Keratinocyte (primary cell): ENCODE results near the gene PLS3. TPM values are rescaled to one million over a fixed set of nuclear protein-coding genes. Genes with fewer than 3 reads are reported as not detected.
A peak's percentile ranks its signal among the peaks of the same experiment; 100 is the strongest.
"Not testable (repeated sequence)": the region's sequence is repeated elsewhere in the genome, so short reads cannot be mapped to it uniquely, and the experiment has no call there.

Experiments
- DNase-seq: peaks from one replicate; pipeline ENCODE4 v3.0.0-alpha.2; 2011; ENCODE audit warnings: low read depth, missing footprints, low spot score
- FAIRE-seq: peaks from 2 replicates; lab custom pipeline; 2011; peaks lifted over from hg19 to GRCh38; lab: Jason Lieb, UNC
- H2AFZ ChIP-seq: 2 replicates; pipeline ENCODE4 v1.6.0; 2012; ENCODE audit warnings: low read length, control low read depth, inconsistent platforms; ENCODE audit not compliant: control insufficient read depth
- H3K27ac ChIP-seq: 2 replicates; pipeline ENCODE4 v1.5.1; 2011; ENCODE audit warnings: low read length; ENCODE audit not compliant: control insufficient read depth, insufficient read depth
- H3K27me3 ChIP-seq: 3 replicates; pipeline ENCODE4 v1.6.0; 2011; ENCODE audit warnings: low read length; ENCODE audit not compliant: control insufficient read depth, insufficient read depth; ENCODE audit errors: extremely low read depth
- H3K36me3 ChIP-seq, 2 experiments: 2 replicates in 1 of 2; 3 replicates in 1 of 2; pipeline ENCODE4 v1.5.1; 2011; ENCODE audit warnings: low read length in 2 of 2, mild to moderate bottlenecking in 1 of 2; ENCODE audit not compliant: control insufficient read depth in 2 of 2, insufficient read depth in 2 of 2; ENCODE audit errors: extremely low read depth in 1 of 2
- H3K4me1 ChIP-seq: 3 replicates; pipeline ENCODE4 v1.5.1; 2011; ENCODE audit warnings: low read length; ENCODE audit not compliant: control insufficient read depth, insufficient read depth; ENCODE audit errors: extremely low read depth
- H3K4me2 ChIP-seq: 3 replicates; pipeline ENCODE4 v1.6.0; 2011; ENCODE audit warnings: low read depth, low read length; ENCODE audit not compliant: control insufficient read depth, insufficient read depth; ENCODE audit errors: extremely low read depth
- H3K4me3 ChIP-seq, 3 experiments: fragments of 200-600 bp in 1 of 3; sonication (generic) in 1 of 3; 2 replicates in 2 of 3; 3 replicates in 1 of 3; pipeline ENCODE4 v1.5.1; 2011 to 2016; ENCODE audit warnings: low read length in 3 of 3, mild to moderate bottlenecking in 3 of 3, control low read depth in 2 of 3, inconsistent platforms in 1 of 3, low read depth in 1 of 3, mixed read lengths in 1 of 3, mixed run types in 1 of 3, moderate library complexity in 1 of 3; ENCODE audit not compliant: control insufficient read depth in 2 of 3, insufficient read depth in 2 of 3; ENCODE audit errors: extremely low read depth in 1 of 3
- H3K79me2 ChIP-seq: 2 replicates; pipeline ENCODE4 v1.6.0; 2012; ENCODE audit warnings: low read length; ENCODE audit not compliant: control insufficient read depth, insufficient read depth
- H3K9ac ChIP-seq: 3 replicates; pipeline ENCODE4 v1.6.0; 2011; ENCODE audit warnings: low read length; ENCODE audit not compliant: control insufficient read depth, insufficient read depth; ENCODE audit errors: extremely low read depth
- H3K9me1 ChIP-seq: 3 replicates; pipeline ENCODE4 v1.6.0; 2011; ENCODE audit warnings: low read length; ENCODE audit not compliant: control insufficient read depth, insufficient read depth; ENCODE audit errors: extremely low read depth
- H3K9me3 ChIP-seq: 2 replicates; pipeline ENCODE4 v1.5.1; 2012; ENCODE audit warnings: low read depth, low read length; ENCODE audit not compliant: control insufficient read depth
- H4K20me1 ChIP-seq: 3 replicates; pipeline ENCODE4 v1.6.0; 2011; ENCODE audit warnings: low read length; ENCODE audit not compliant: control insufficient read depth, insufficient read depth; ENCODE audit errors: extremely low read depth
- CTCF ChIP-seq, 3 experiments: IDR thresholded peaks in 1 of 3; conservative IDR thresholded peaks in 1 of 3; optimal IDR thresholded peaks in 1 of 3; 2 replicates in 2 of 3; 3 replicates in 1 of 3; pipeline versions ENCODE3 to v1.5.1; 2011; ENCODE audit warnings: low read length in 3 of 3, mild to moderate bottlenecking in 3 of 3, moderate library complexity in 2 of 3, control low read depth in 1 of 3, inconsistent platforms in 1 of 3; ENCODE audit not compliant: insufficient read depth in 2 of 3; ENCODE audit errors: extremely low read depth in 1 of 3
- EZH2 ChIP-seq: IDR thresholded peaks from one replicate; pipeline ENCODE4 v1.6.1; 2012; ENCODE audit warnings: inconsistent platforms, mild to moderate bottlenecking, low read length, moderate library complexity
- dilution Hi-C: fragments of 300-500 bp; cut with MboI; formaldehyde crosslinking; loops from one replicate; pipeline ENCODE4 v1.7.0; 2020; ENCODE audit warnings: low sequenced_read_pairs; ENCODE audit not compliant: extremely low pct_ligation_motif_present
- polyA plus RNA-seq, 5 experiments: library from polyadenylated mRNA; depleted of rRNA in 3 of 5; stranded (reverse) in 3 of 5; stranded (forward) in 1 of 5; unstranded in 1 of 5; fragments of >200 nt; gene quantifications; 1 replicate in 1 of 5; 2 replicates in 3 of 5; 3 replicates in 1 of 5; pipeline versions ENCODE4 v1.2.1 to v1.2.3, GENCODE V29; 2011 to 2012; ENCODE audit warnings: missing spikeins in 2 of 5, low read depth in 1 of 5, low replicate concordance in 1 of 5

Gene PLS3
- polyA plus RNA-seq, 1 donor (not counting 4 experiments of a cell fraction or from before 2014, with no cell fraction given) = 457 TPM

- dilution Hi-C loops = no loop called here
- DNase-seq (no peak), FAIRE-seq (no peak)
Observed at GRCh38 chrX:115539841-115540240, 21.1 kb upstream of the PLS3 start.

GRCh38 chrX:115541045-115541444 lies 19.9 kb upstream of the PLS3 start:
- FAIRE-seq, H3K4me1 ChIP-seq, H3K9ac ChIP-seq, H3K27me3 ChIP-seq, H3K4me3 ChIP-seq, H3K79me2 ChIP-seq, H3K9me1 ChIP-seq, dilution Hi-C loops, H2AFZ ChIP-seq, H3K4me2 ChIP-seq, H3K36me3 ChIP-seq, H3K9me3 ChIP-seq, H3K27ac ChIP-seq, H4K20me1 ChIP-seq, DNase-seq: not testable (repeated sequence)

More at GRCh38 chrX:115539841-115540240, 21.1 kb upstream of the PLS3 start:
- H3K4me1 ChIP-seq = no peaks in the 10 kb centered on the region
- no peak overlapping the region for H3K4me3 ChIP-seq
- no peaks in the 10 kb centered on the region for H3K9me3 ChIP-seq
- TF ChIP-seq CTCF (optimal IDR thresholded peaks at IDR 0.05 in 1 of 3, IDR thresholded peaks at IDR 0.05 in 1 of 3, conservative IDR thresholded peaks at IDR 0.05 in 1 of 3; ENCODE audit: extremely low read depth in 1 of 3, insufficient read depth in 2 of 3, low read length in 3 of 3) (no peak), EZH2 (no peak)
- no peaks in the 10 kb centered on the region for H4K20me1 ChIP-seq
- H3K27me3 ChIP-seq = no peaks in the 10 kb centered on the region
- H2AFZ ChIP-seq = no peak overlapping the region
- no peaks in the 10 kb centered on the region for H3K9me1 ChIP-seq
- no peak overlapping the region for H3K27ac ChIP-seq
- H3K79me2 ChIP-seq = no peaks in the 10 kb centered on the region
- no peak overlapping the region for H3K9ac ChIP-seq
- H3K36me3 ChIP-seq = no peaks in the 10 kb centered on the region
- no peak overlapping the region for H3K4me2 ChIP-seq

GRCh38 chrX:115547448-115547847 lies 13.5 kb upstream of the PLS3 start:
- Histone ChIP-seq H3K4me1 (no peaks in the 10 kb centered on the region), H3K79me2 (no peaks in the 10 kb centered on the region), H3K36me3 (no peaks in the 10 kb centered on the region), H3K9ac (no peak overlapping the region), H2AFZ (no peak overlapping the region), H3K27me3 (no peaks in the 10 kb centered on the region), H4K20me1 (no peaks in the 10 kb centered on the region), H3K9me3 (no peaks in the 10 kb centered on the region), H3K9me1 (no peaks in the 10 kb centered on the region), H3K4me2 (no peak overlapping the region), H3K27ac (no peak overlapping the region), H3K4me3 (no peak overlapping the region)
- TF ChIP-seq CTCF (optimal IDR thresholded peaks at IDR 0.05 in 1 of 3, IDR thresholded peaks at IDR 0.05 in 1 of 3, conservative IDR thresholded peaks at IDR 0.05 in 1 of 3; ENCODE audit: extremely low read depth in 1 of 3, insufficient read depth in 2 of 3, low read length in 3 of 3) (peak in 2 of 3 experiments; percentile 9 to 12), EZH2 (no peak)
- no peak for FAIRE-seq
- DNase-seq = no peak
- dilution Hi-C loops = no loop called here
